ENCODE measurements around the gene CREG2.

DNA sequence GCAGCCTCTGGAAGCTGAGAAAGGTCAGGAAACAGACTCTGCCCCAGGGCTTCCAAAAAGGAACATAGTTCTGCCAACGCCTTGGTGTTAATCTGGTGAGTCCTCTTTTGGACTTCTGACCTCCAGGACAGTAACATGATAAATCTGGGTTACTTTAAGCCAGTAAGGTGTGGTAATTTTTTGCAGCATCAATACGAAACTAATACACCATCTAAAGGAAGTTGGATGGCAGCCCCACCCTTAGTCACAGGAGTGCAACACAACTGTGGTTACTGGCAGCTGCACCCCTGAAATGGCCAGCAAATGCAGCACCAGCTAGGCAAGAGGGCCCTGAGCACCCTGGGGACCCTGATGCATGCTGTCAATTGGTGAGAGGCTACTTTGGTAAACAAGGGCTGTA, 25.8 kb downstream of the CREG2 start:
- TF ChIP-seq, protein P1, sequence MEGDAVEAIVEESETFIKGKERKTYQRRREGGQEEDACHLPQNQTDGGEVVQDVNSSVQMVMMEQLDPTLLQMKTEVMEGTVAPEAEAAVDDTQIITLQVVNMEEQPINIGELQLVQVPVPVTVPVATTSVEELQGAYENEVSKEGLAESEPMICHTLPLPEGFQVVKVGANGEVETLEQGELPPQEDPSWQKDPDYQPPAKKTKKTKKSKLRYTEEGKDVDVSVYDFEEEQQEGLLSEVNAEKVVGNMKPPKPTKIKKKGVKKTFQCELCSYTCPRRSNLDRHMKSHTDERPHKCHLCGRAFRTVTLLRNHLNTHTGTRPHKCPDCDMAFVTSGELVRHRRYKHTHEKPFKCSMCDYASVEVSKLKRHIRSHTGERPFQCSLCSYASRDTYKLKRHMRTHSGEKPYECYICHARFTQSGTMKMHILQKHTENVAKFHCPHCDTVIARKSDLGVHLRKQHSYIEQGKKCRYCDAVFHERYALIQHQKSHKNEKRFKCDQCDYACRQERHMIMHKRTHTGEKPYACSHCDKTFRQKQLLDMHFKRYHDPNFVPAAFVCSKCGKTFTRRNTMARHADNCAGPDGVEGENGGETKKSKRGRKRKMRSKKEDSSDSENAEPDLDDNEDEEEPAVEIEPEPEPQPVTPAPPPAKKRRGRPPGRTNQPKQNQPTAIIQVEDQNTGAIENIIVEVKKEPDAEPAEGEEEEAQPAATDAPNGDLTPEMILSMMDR (IDR thresholded peaks at IDR 0.05; ENCODE audit: poor library complexity, severe bottlenecking): no peak
- no peak for TF ChIP-seq EP300 (conservative IDR thresholded peaks at IDR 0.05; ENCODE audit: poor library complexity, severe bottlenecking)
- TF ChIP-seq TAF1 (IDR thresholded peaks at IDR 0.05; ENCODE audit: low read depth): no peak
- no peak for TF ChIP-seq SMC3 (conservative IDR thresholded peaks at IDR 0.05; ENCODE audit: poor library complexity)
- no peak for TF ChIP-seq EZH2 (IDR thresholded peaks at IDR 0.05; ENCODE audit: borderline replicate concordance, insufficient read depth, low read length, poor library complexity, severe bottlenecking)
- TF ChIP-seq MXI1 (conservative IDR thresholded peaks at IDR 0.05; ENCODE audit: poor library complexity, severe bottlenecking): no peak
- TF ChIP-seq, protein P2, sequence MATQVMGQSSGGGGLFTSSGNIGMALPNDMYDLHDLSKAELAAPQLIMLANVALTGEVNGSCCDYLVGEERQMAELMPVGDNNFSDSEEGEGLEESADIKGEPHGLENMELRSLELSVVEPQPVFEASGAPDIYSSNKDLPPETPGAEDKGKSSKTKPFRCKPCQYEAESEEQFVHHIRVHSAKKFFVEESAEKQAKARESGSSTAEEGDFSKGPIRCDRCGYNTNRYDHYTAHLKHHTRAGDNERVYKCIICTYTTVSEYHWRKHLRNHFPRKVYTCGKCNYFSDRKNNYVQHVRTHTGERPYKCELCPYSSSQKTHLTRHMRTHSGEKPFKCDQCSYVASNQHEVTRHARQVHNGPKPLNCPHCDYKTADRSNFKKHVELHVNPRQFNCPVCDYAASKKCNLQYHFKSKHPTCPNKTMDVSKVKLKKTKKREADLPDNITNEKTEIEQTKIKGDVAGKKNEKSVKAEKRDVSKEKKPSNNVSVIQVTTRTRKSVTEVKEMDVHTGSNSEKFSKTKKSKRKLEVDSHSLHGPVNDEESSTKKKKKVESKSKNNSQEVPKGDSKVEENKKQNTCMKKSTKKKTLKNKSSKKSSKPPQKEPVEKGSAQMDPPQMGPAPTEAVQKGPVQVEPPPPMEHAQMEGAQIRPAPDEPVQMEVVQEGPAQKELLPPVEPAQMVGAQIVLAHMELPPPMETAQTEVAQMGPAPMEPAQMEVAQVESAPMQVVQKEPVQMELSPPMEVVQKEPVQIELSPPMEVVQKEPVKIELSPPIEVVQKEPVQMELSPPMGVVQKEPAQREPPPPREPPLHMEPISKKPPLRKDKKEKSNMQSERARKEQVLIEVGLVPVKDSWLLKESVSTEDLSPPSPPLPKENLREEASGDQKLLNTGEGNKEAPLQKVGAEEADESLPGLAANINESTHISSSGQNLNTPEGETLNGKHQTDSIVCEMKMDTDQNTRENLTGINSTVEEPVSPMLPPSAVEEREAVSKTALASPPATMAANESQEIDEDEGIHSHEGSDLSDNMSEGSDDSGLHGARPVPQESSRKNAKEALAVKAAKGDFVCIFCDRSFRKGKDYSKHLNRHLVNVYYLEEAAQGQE (IDR thresholded peaks at IDR 0.05; ENCODE audit: borderline replicate concordance): no peak
- TF ChIP-seq POLR2AphosphoS5 (IDR thresholded peaks at IDR 0.05): no peak

All from neural cell (in vitro differentiated cells).